SIG-M5 treated with dmso at 0.1 percent for 504 hours (cell line): ENCODE results near the gene FANCG.

Experiments used
- DNase-seq: peaks from one replicate; lab custom pipeline; 2025; ENCODE audit not compliant: unreplicated experiment; lab: John Stamatoyannopoulos, UW

FANCG gene

GRCh38 chr9:35067056-35067455 is 12.7 kb downstream of the FANCG start:
- DNase-seq = no peak

- DNase-seq = no peak
Observed at GRCh38 chr9:35060548-35061207, 19.1 kb downstream of the FANCG start.

GRCh38 chr9:35059438-35059837 is 20.3 kb downstream of the FANCG start:
- no peak for DNase-seq

- DNase-seq = no peak
Observed at GRCh38 chr9:35057271-35057620, 22.5 kb downstream of the FANCG start.

GRCh38 chr9:35056571-35057270 is 23.0 kb downstream of the FANCG start:
- no peak for DNase-seq

GRCh38 chr9:35054871-35055644 is 24.7 kb downstream of the FANCG start:
- DNase-seq = no peak

GRCh38 chr9:35054185-35054835 is 25.4 kb downstream of the FANCG start:
- no peak for DNase-seq

GRCh38 chr9:35051069-35051967 is 28.4 kb downstream of the FANCG start:
- DNase-seq = peak; percentile 55

GRCh38 chr9:35048511-35048910 is 31.2 kb downstream of the FANCG start:
- no peak for DNase-seq

DNA sequence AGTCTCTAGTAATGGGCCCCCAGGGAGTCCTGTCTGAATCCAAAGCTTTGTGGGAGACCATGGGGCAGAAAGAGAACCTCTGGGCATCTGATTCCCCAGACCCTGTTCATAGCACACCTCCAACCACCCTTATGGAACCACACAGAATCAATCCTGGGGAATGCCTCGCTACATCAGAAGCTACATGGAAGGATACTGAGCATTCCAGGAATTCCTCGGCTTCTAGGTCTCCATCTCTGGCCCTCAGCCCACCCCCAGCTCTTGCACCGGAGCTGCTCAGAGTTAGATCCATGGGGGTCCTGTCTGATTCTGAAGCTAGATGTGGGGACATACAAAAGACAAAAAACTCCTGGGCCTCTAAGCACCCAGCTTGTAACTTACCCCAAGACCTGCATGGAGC is 35.7 kb downstream of the FANCG start:
- no peak for DNase-seq

GRCh38 chr9:35042891-35043545 is 36.7 kb downstream of the FANCG start:
- DNase-seq = no peak

DNA sequence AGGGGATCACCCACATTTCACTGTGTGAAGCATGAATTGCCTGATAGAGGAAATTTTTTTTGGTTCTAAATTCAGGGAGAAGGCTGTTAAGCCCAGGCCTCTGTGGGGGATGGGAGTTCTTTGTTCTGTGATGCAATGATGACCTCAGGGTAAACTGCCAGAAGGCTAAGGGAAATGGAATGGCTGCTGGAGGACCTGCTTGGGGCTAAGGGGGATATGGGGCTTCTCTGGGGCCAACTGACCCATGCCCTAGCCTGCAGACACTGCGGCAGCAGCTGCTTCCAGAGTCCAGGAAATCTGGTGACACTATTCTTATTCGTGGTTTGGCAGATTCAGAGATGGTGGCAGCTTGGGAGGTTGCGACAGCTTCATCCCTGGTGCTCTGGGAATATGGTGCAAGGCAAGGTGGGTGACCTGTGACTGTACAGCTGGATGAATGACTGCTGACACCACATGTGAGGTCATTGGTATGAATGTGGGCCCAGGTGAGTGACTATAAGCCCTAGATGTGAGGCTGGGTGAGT is 37.6 kb downstream of the FANCG start:
- DNase-seq = no peak

DNA sequence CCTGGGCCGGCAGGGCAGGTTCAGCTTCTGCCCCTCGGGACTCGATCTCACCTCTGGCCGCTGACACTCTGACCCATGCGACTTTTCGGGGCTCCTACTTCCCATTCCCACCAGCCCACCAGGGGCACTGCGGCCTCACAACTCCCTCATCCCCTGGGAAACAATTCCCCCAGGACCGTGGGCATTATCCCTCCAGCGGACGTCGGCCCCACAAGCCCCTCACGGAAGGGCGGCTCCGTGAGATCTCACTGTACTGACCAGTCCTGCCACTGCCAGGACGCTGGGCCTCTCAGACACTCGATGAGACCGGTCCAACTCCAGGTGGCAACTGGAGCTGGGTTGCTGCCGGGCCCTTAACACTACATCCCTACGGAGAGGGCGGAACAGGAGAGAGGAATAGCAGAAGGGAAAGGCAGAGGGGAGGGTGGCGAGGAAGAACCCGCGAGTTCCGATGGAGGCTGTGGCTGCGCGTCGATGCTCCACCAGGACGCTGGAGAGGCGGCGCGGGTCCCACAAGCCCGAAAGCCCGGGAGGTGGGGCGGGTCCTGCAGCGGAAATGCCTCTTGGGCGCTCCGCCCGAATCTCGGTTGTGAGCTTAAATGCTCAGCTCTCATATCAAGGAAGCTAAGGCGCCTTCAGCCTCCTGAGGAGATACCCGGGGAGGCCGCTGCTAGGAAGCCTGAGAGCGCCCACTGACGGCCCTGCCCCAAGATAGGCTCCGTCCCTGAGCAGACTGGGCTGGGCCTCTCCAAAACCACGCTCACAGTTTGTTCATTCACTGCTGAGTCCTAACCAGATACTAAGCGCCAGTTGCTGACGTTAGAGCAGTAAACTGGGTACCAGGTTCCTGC is 43.7 kb downstream of the FANCG start:
- no peak for DNase-seq

GRCh38 chr9:35033101-35033500 is 46.6 kb downstream of the FANCG start:
- DNase-seq = no peak

GRCh38 chr9:35029852-35030251 is 49.9 kb downstream of the FANCG start:
- no peak for DNase-seq

GRCh38 chr9:35029241-35029640 is 50.5 kb downstream of the FANCG start:
- DNase-seq = no peak

- no peak for DNase-seq
Observed at GRCh38 chr9:35028341-35028740, 51.4 kb downstream of the FANCG start.

- DNase-seq = no peak
Observed at GRCh38 chr9:35027860-35028259, 51.9 kb downstream of the FANCG start.

- no peak for DNase-seq
Observed at GRCh38 chr9:35027374-35027773, 52.4 kb downstream of the FANCG start.
